ENCODE results near the gene IFFO2.
A peak's percentile ranks its signal among the peaks of the same experiment; 100 is the strongest.

DNA sequence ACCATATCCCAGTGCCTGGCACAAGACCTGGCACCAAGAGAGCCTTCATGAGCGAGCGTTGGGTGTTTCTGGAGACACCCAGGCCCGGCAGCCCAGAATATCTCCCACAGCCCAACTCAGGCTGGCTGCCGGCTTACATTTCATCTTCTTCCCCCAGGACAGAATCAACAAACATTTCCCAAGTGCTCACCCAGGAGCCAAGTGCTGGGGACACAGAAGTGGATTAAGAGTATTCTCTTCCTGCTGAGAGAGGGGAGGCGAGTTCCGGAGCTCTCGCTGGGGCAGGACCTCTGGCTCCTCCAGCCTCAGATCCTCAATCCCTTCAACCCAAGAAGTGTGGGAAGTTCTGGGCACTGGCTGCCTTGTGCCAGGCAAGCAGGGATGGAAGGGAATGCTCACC is 23.6 kb downstream of the IFFO2 start:
- TF ChIP-seq, protein P1, sequence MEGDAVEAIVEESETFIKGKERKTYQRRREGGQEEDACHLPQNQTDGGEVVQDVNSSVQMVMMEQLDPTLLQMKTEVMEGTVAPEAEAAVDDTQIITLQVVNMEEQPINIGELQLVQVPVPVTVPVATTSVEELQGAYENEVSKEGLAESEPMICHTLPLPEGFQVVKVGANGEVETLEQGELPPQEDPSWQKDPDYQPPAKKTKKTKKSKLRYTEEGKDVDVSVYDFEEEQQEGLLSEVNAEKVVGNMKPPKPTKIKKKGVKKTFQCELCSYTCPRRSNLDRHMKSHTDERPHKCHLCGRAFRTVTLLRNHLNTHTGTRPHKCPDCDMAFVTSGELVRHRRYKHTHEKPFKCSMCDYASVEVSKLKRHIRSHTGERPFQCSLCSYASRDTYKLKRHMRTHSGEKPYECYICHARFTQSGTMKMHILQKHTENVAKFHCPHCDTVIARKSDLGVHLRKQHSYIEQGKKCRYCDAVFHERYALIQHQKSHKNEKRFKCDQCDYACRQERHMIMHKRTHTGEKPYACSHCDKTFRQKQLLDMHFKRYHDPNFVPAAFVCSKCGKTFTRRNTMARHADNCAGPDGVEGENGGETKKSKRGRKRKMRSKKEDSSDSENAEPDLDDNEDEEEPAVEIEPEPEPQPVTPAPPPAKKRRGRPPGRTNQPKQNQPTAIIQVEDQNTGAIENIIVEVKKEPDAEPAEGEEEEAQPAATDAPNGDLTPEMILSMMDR (IDR thresholded peaks at IDR 0.05), result no peak
- peak in 1 of 4 donors; percentile 19 for TF ChIP-seq EP300 (IDR thresholded peaks at IDR 0.05)
- no peak for TF ChIP-seq POLR2A (IDR thresholded peaks at IDR 0.05)

Data from upper lobe of left lung (tissue), 4 donors.